GM21737 (cell line): ENCODE data around the gene BEX5.
"Not testable (repeated sequence)": the region's sequence is repeated elsewhere in the genome, so short reads cannot be mapped to it uniquely, and the experiment has no call there.

ENCODE experiments used
- ATAC-seq: cut with Tn5 transposase; IDR thresholded peaks from one replicate; pipeline ENCODE4 v1.9.1; 2021; ENCODE audit warnings: mild to moderate bottlenecking, moderate library complexity; ENCODE audit not compliant: unreplicated experiment

BEX5 gene

GRCh38 chrX:102155806-102156179 lies at the start of gene BEX5:
TSS of gene BEX5 (minus strand) at chrX:102155977. CDS start at chrX:102154265, 1,712 bp downstream.
- ATAC-seq: peak; percentile 98

- no peak for ATAC-seq
These were observed 30.4 kb upstream of the BEX5 start for GRCh38 chrX:102185967-102186720.

GRCh38 chrX:102154900-102155805 lies 624 bp downstream of the BEX5 start:
- peak; percentile 53 for ATAC-seq

- ATAC-seq: no peak
These were observed 1.4 kb downstream of the BEX5 start for GRCh38 chrX:102154218-102154860.

GRCh38 chrX:102142274-102142673 lies 13.5 kb downstream of the BEX5 start, which contains the start of gene TCEAL6:
TSS of gene TCEAL6 (minus strand) at chrX:102142481.
- not testable (repeated sequence) for ATAC-seq

- ATAC-seq: not testable (repeated sequence)
These were observed 14.1 kb downstream of the BEX5 start for GRCh38 chrX:102141631-102142030.

GRCh38 chrX:102140876-102141275 lies 14.9 kb downstream of the BEX5 start:
- not testable (repeated sequence) for ATAC-seq

GRCh38 chrX:102138064-102138463 lies 17.7 kb downstream of the BEX5 start:
- no peak for ATAC-seq

- ATAC-seq: no peak
These were observed 26.3 kb downstream of the BEX5 start for GRCh38 chrX:102129473-102129872.

GRCh38 chrX:102126863-102127262 lies 28.9 kb downstream of the BEX5 start:
- no peak for ATAC-seq

- ATAC-seq: not testable (repeated sequence)
These were observed 29.5 kb downstream of the BEX5 start for GRCh38 chrX:102126080-102126818.

- ATAC-seq: not testable (repeated sequence)
These were observed 30.3 kb downstream of the BEX5 start, which contains the start of gene TCEAL2 for GRCh38 chrX:102125436-102125835. TSS of gene TCEAL2 (plus strand) at chrX:102125679. CDS start at chrX:102126831, 1,152 bp downstream.

- ATAC-seq: not testable (repeated sequence)
These were observed 30.8 kb downstream of the BEX5 start for GRCh38 chrX:102125014-102125413.

GRCh38 chrX:102115748-102116147 lies 40.0 kb downstream of the BEX5 start:
- ATAC-seq: no peak

- ATAC-seq: no peak
These were observed 42.4 kb downstream of the BEX5 start for GRCh38 chrX:102113367-102113766.
